ENCODE data around the gene CDON. TPM values are rescaled to one million over a fixed set of nuclear protein-coding genes. Genes with fewer than 3 reads are reported as not detected.

Gene CDON
- total and polyA plus RNA-seq, 2 donors (not counting 1 experiment from before 2014, with no cell fraction given), result 0.01 TPM; not detected in 1

DNA sequence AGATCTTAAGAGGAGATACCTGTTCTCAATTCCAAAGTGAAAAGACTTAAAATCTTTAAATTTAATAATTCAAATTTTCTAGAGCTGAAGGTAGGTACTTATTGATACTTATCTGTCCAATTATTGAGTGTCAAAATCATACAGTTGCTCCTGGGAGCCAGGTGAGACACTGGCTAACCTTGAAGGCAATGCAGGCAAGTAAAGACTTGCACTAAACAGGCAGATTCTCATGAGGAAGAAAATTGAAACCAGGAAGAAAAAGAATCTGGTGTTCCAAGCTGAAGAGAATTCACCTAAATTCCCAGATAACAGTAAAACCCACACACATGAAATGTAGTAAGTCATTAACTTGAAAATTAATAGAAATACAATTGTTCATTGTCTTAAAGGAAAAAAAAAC lies 86.5 kb downstream of the CDON start:
- H3K9ac ChIP-seq (ENCODE audit: low read length), result no peak overlapping the region
- Mint-ChIP-seq H3K27ac (no peak overlapping the region), H3K4me3 (no peak overlapping the region), H3K4me1 (no peaks in the 10 kb centered on the region), H3K27me3 (peaks cover 10% of the 10 kb centered on the region), H3K9me3 (ENCODE audit: insufficient read depth) (no peaks in the 10 kb centered on the region)
- no peaks in the 10 kb centered on the region for H3K79me2 ChIP-seq (ENCODE audit: control insufficient read depth, insufficient read depth, low read length)
- ChIA-PET POLR2A (no interaction called here), CTCF (interaction anchor here (0.5 kb wide), 1 partner anchor 90 kb away, joined by 3 read pairs; no protein-coding TSS in a partner anchor)
- DNase-seq (no peak), ATAC-seq (ENCODE audit: low read depth) (no peak)
- H3K4me2 ChIP-seq (replicated peaks; ENCODE audit: low read depth, low read length, poor library complexity, severe bottlenecking), result no peak overlapping the region
- no peaks in the 10 kb centered on the region for H3K36me3 ChIP-seq (replicated peaks in 1 of 2; ENCODE audit: control extremely low read depth in 1 of 2, control insufficient read depth in 1 of 2, extremely low read depth in 1 of 2, insufficient read depth in 2 of 2, low read length in 1 of 2)
- H3K27me3 ChIP-seq (replicated peaks in 1 of 4; ENCODE audit: control extremely low read depth in 1 of 4, control insufficient read depth in 3 of 4, insufficient read depth in 4 of 4, low read length in 3 of 4), result no peaks in the 10 kb centered on the region
- H2AFZ ChIP-seq (ENCODE audit: insufficient read depth, low read depth, low read length, poor library complexity, severe bottlenecking), result no peak overlapping the region
- TF ChIP-seq, protein P1, sequence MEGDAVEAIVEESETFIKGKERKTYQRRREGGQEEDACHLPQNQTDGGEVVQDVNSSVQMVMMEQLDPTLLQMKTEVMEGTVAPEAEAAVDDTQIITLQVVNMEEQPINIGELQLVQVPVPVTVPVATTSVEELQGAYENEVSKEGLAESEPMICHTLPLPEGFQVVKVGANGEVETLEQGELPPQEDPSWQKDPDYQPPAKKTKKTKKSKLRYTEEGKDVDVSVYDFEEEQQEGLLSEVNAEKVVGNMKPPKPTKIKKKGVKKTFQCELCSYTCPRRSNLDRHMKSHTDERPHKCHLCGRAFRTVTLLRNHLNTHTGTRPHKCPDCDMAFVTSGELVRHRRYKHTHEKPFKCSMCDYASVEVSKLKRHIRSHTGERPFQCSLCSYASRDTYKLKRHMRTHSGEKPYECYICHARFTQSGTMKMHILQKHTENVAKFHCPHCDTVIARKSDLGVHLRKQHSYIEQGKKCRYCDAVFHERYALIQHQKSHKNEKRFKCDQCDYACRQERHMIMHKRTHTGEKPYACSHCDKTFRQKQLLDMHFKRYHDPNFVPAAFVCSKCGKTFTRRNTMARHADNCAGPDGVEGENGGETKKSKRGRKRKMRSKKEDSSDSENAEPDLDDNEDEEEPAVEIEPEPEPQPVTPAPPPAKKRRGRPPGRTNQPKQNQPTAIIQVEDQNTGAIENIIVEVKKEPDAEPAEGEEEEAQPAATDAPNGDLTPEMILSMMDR (IDR thresholded peaks at IDR 0.05), result no peak
- no peak for TF ChIP-seq EZH2 (IDR thresholded peaks at IDR 0.05; ENCODE audit: borderline replicate concordance, insufficient read depth, low read depth, low read length, poor library complexity, severe bottlenecking)
- no peaks in the 10 kb centered on the region for H3K9me3 ChIP-seq (ENCODE audit: control extremely low read depth in 1 of 3, control insufficient read depth in 2 of 3, insufficient read depth in 1 of 3, low read length in 2 of 3)
- H3K4me3 ChIP-seq (ENCODE audit: control extremely low read depth in 1 of 5, extremely low read depth in 1 of 5, insufficient read depth in 1 of 5, low read depth in 2 of 5, low read length in 4 of 5), result no peak overlapping the region
- intact Hi-C loops (cut with micrococcal nuclease), result no loop called here
- H3K27ac ChIP-seq (ENCODE audit: low read length in 2 of 2), result no peak overlapping the region
- H3K4me1 ChIP-seq (ENCODE audit: control insufficient read depth in 2 of 2, insufficient read depth in 2 of 2, low read length in 2 of 2), result no peaks in the 10 kb centered on the region
- no peaks in the 10 kb centered on the region for H4K20me1 ChIP-seq (ENCODE audit: control insufficient read depth, insufficient read depth, low read length, poor library complexity, severe bottlenecking)

DNA sequence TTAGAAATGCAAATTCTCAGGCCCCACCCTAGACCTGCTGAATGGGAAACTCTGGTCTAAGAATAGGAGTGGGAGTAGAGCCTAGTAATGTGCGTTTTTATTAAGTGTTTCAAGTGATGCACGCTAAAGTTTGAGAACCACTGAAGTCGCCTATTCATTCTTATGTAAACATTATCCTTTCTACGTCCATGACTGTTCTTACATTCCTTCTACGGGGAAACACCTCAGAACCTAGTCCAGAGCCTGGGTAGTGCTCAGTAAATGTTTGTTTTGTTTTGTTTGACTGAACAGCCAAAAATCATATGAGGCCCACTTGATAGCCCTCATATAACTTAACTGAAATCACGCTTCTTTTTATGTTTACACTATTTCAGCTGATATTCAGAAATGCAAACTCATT lies 87.0 kb downstream of the CDON start:
- Mint-ChIP-seq H3K4me3 (no peak overlapping the region), H3K4me1 (no peaks in the 10 kb centered on the region), H3K9me3 (ENCODE audit: insufficient read depth) (no peaks in the 10 kb centered on the region), H3K27ac (no peak overlapping the region), H3K27me3 (peaks cover 12% of the 10 kb centered on the region)
- 100% methylated on average over 1 of the region's 6 CpGs for WGBS (ENCODE audit: insufficient coverage)
- TF ChIP-seq, protein P1 (IDR thresholded peaks at IDR 0.05), result no peak
- no peak for TF ChIP-seq EZH2 (IDR thresholded peaks at IDR 0.05; ENCODE audit: borderline replicate concordance, insufficient read depth, low read depth, low read length, poor library complexity, severe bottlenecking)
- Histone ChIP-seq H3K9ac (ENCODE audit: low read length) (no peak overlapping the region), H3K36me3 (replicated peaks in 1 of 2; ENCODE audit: control extremely low read depth in 1 of 2, control insufficient read depth in 1 of 2, extremely low read depth in 1 of 2, insufficient read depth in 2 of 2, low read length in 1 of 2) (no peaks in the 10 kb centered on the region), H4K20me1 (ENCODE audit: control insufficient read depth, insufficient read depth, low read length, poor library complexity, severe bottlenecking) (no peaks in the 10 kb centered on the region), H2AFZ (ENCODE audit: insufficient read depth, low read depth, low read length, poor library complexity, severe bottlenecking) (no peak overlapping the region), H3K27ac (ENCODE audit: low read length in 2 of 2) (no peak overlapping the region), H3K4me2 (replicated peaks; ENCODE audit: low read depth, low read length, poor library complexity, severe bottlenecking) (no peak overlapping the region), H3K27me3 (replicated peaks in 1 of 4; ENCODE audit: control extremely low read depth in 1 of 4, control insufficient read depth in 3 of 4, insufficient read depth in 4 of 4, low read length in 3 of 4) (no peaks in the 10 kb centered on the region), H3K9me3 (ENCODE audit: control extremely low read depth in 1 of 3, control insufficient read depth in 2 of 3, insufficient read depth in 1 of 3, low read length in 2 of 3) (no peaks in the 10 kb centered on the region), H3K4me3 (ENCODE audit: control extremely low read depth in 1 of 5, extremely low read depth in 1 of 5, insufficient read depth in 1 of 5, low read depth in 2 of 5, low read length in 4 of 5) (no peak overlapping the region), H3K79me2 (ENCODE audit: control insufficient read depth, insufficient read depth, low read length) (no peaks in the 10 kb centered on the region), H3K4me1 (ENCODE audit: control insufficient read depth in 2 of 2, insufficient read depth in 2 of 2, low read length in 2 of 2) (no peaks in the 10 kb centered on the region)
- CTCF ChIA-PET, result no interaction called here
- POLR2A ChIA-PET, result no interaction called here
- DNase-seq (no peak), ATAC-seq (ENCODE audit: low read depth) (no peak)
- intact Hi-C loops (cut with micrococcal nuclease), result no loop called here
